A673 (cell line): Measurements from ENCODE around the gene DET1.

ENCODE experiments used
- EZH2 ChIP-seq: fragments of 200-600 bp; sonication (generic); IDR thresholded peaks from 2 replicates; pipeline ENCODE4 v1.6.1; 2017; ENCODE audit warnings: borderline replicate concordance, low read depth, mild to moderate bottlenecking, mixed read lengths, antibody characterized with exemption, low read length; ENCODE audit not compliant: poor library complexity, severe bottlenecking
- TF ChIP-seq, protein P1 (sequence below): fragments of 300-800, 200-600 bp; sonication (generic); conservative IDR thresholded peaks from 2 replicates; pipeline ENCODE4 v1.5.1; 2017; ENCODE audit warnings: low read depth, mild to moderate bottlenecking, antibody characterized with exemption, low read length, moderate library complexity, mixed read lengths

DNA sequence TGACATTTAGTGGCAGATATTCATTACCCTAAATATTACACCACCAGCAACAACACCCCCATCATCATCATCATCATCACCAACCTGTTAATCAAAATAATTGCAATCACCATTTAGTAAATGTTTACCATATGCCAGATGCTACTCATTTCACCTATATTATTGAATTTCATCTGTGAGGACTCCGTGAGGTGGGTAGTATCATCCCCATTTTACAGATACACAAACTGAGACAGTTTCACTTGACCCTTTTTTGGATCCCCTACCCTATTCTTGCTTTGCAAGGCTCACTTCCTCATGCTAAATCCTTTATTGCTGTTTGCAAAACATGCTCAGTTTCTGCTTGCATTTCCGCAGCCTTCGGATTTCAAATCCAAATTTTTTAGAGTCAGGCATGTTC, 18.3 kb upstream of the DET1 start:
- TF ChIP-seq, protein P1, sequence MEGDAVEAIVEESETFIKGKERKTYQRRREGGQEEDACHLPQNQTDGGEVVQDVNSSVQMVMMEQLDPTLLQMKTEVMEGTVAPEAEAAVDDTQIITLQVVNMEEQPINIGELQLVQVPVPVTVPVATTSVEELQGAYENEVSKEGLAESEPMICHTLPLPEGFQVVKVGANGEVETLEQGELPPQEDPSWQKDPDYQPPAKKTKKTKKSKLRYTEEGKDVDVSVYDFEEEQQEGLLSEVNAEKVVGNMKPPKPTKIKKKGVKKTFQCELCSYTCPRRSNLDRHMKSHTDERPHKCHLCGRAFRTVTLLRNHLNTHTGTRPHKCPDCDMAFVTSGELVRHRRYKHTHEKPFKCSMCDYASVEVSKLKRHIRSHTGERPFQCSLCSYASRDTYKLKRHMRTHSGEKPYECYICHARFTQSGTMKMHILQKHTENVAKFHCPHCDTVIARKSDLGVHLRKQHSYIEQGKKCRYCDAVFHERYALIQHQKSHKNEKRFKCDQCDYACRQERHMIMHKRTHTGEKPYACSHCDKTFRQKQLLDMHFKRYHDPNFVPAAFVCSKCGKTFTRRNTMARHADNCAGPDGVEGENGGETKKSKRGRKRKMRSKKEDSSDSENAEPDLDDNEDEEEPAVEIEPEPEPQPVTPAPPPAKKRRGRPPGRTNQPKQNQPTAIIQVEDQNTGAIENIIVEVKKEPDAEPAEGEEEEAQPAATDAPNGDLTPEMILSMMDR: no peak
- TF ChIP-seq EZH2: no peak
